Central memory CD8-positive, alpha-beta T cell (primary cell): ENCODE data around the gene HCAR1.
"Not testable (repeated sequence)": the region's sequence is repeated elsewhere in the genome, so short reads cannot be mapped to it uniquely, and the experiment has no call there.

Source experiments
- ATAC-seq: fragments of 150-1000 bp; cut with Tn5 transposase; replicated peaks from 2 replicates; pipeline ENCODE4 v1.10.0; 2022; ENCODE audit warnings: mild to moderate bottlenecking, moderate FRiP score, moderate number of reproducible peaks; ENCODE audit not compliant: poor library complexity, severe bottlenecking; ENCODE audit errors: extremely low read depth
- DNase-seq, 2 donors: peaks; one replicate each; pipeline ENCODE4 v3.0.0; 2021; ENCODE audit warnings: low spot score in 2 of 2
- H3K27ac Mint-ChIP-seq: one replicate; pipeline ENCODE4 v1.8.0; 2022; ENCODE audit warnings: low read depth, mild to moderate bottlenecking, moderate library complexity, mixed read lengths
- H3K27me3 Mint-ChIP-seq: one replicate; pipeline ENCODE4 v1.8.0; 2022; ENCODE audit warnings: mixed read lengths
- H3K36me3 Mint-ChIP-seq: one replicate; pipeline ENCODE4 v1.8.0; 2022; ENCODE audit warnings: mild to moderate bottlenecking, moderate library complexity, mixed read lengths; ENCODE audit not compliant: insufficient read depth
- H3K4me1 Mint-ChIP-seq: one replicate; pipeline ENCODE4 v1.8.0; 2022; ENCODE audit warnings: mixed read lengths
- H3K4me3 Mint-ChIP-seq: one replicate; pipeline ENCODE4 v1.8.0; 2022; ENCODE audit warnings: mild to moderate bottlenecking, moderate library complexity, mixed read lengths
- H3K9me3 Mint-ChIP-seq: one replicate; pipeline ENCODE4 v1.8.0; 2022; ENCODE audit warnings: mixed read lengths

Gene HCAR1

GRCh38 chr12:122681814-122682213 is 48.8 kb downstream of the HCAR1 start:
- no peaks in the 10 kb centered on the region for H3K4me1 Mint-ChIP-seq
- H3K27me3 Mint-ChIP-seq: peaks cover 9% of the 10 kb centered on the region
- H3K9me3 Mint-ChIP-seq: no peaks in the 10 kb centered on the region
- no peak for DNase-seq
- H3K4me3 Mint-ChIP-seq: no peak overlapping the region
- H3K27ac Mint-ChIP-seq: no peak overlapping the region
- no peaks in the 10 kb centered on the region for H3K36me3 Mint-ChIP-seq
- no peak for ATAC-seq

- not testable (repeated sequence) for H3K9me3 Mint-ChIP-seq, H3K4me3 Mint-ChIP-seq, H3K36me3 Mint-ChIP-seq, DNase-seq, H3K27ac Mint-ChIP-seq, H3K4me1 Mint-ChIP-seq, ATAC-seq
- peaks cover 12% of the 10 kb centered on the region for H3K27me3 Mint-ChIP-seq
Measured at GRCh38 chr12:122680989-122681388, 49.7 kb downstream of the HCAR1 start.

GRCh38 chr12:122676781-122677180 is 53.9 kb downstream of the HCAR1 start:
- H3K4me1 Mint-ChIP-seq, H3K4me3 Mint-ChIP-seq, H3K9me3 Mint-ChIP-seq, ATAC-seq, H3K27ac Mint-ChIP-seq, H3K36me3 Mint-ChIP-seq, DNase-seq: not testable (repeated sequence)
- H3K27me3 Mint-ChIP-seq: peaks cover 44% of the 10 kb centered on the region
